Dedifferentiated amniotic fluid mesenchymal stem cell (primary cell): ENCODE results near the gene LSM10.

ENCODE experiments used
- DNase-seq: peaks from one replicate; pipeline ENCODE4 v3.0.0-alpha.2; 2016; ENCODE audit errors: extremely low spot score

Gene LSM10

GRCh38 chr1:36397378-36398230 is at the start of gene LSM10:
LSM10 (minus strand) TSS chr1:36397908; CDS start chr1:36394129, 3,779 bp downstream.
- DNase-seq = peak; percentile 97

GRCh38 chr1:36447450-36447849 is 49.7 kb upstream of the LSM10 start:
- DNase-seq = no peak

- no peak for DNase-seq
Measured at GRCh38 chr1:36446746-36447145, 49.0 kb upstream of the LSM10 start.

- no peak for DNase-seq
Measured at GRCh38 chr1:36446271-36446670, 48.6 kb upstream of the LSM10 start.

DNA sequence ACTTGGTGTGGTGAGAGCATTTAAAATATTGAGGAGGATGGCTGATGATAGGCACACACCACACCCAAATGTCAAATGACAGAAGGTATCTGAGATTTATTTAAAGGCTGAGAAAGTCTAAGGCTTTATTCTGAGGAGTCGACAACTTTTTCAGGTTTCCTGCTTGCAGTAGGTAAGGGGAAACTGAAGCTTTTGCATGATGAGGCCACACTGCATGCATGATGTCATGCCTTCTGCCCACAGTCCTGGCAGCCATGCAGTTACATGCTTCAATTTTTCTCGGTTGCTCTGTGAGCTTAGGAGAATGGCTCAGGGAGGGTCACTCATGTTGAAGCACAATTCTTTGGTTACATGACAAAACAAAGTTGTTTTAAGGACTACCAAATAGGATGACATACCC is 45.6 kb upstream of the LSM10 start:
- DNase-seq = no peak

DNA sequence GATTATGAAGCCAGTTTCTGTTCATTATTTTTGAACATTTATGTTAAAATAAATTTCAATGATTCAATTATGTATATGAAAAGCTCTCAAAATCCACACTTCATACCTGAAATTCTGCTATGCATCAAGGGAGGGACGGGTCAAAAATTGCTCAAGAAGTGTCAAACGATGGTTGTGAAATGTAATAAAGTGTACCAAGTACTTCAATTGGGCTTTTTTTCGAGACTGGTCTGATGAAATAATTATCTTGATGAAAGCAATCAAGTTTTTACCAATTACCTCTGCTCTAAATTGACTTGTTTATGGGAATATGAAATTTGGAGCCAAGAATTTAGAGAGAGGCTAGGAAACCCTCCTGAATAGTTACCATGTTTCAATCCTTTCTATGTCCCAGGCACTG is 44.6 kb upstream of the LSM10 start:
- no peak for DNase-seq

DNA sequence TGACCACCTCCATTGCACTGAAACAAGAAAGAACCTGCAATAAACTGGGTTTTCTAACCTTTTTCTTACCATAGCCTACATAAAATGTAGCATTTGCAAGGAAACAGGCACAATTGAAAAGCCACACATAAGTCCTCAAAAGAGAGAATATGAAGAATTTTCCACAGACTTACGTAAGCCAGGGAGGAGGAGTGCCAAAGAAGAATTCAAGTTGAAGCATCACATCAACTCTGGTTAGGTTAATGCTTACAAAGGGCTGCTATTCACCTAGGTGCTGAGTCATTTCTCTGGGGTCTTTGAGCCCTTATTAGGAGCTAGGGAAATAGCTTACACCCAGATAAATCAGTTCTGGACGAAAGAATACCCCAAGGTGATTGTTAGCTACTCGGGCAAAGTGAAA is 42.9 kb upstream of the LSM10 start:
- DNase-seq = no peak

DNA sequence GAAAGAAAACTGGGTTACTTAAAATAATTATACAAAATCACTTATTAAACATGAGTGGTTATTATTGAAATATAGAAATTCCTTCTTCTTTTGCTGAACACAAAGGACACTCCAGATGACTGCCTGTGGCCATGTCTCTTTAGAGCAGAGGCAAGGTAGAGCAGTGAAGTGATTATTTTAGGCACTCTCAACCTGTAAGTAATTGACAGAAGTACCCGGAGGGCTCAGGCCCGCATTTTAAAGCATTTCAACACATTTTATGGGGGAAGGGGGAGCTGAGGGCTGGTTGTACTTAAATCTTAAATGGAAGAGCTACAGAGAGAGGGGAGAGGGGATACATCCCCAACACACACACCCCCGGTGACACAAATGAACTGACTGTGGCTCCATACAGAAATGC is 42.3 kb upstream of the LSM10 start:
- no peak for DNase-seq

- no peak for DNase-seq
Measured at GRCh38 chr1:36438715-36439114, 41.0 kb upstream of the LSM10 start.

DNA sequence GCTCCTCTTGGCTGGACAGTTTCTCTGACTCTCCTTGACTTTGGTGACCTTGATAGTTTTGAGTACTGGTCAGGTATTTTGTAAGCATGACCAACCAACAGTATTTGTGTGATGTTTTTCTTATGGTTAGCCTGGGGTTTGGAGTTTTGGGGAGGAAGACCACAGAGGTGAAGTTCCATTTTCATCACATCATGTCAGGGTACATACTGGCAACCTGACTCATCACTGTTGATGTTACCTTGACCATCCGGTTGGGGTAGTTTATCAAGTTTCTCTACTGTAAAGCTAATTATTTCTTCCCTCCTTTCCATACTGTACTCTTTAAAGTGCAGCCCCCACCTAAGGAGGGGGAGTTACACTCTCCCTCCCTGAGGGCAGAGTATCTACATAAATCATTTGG is 39.1 kb upstream of the LSM10 start:
- DNase-seq = no peak

- no peak for DNase-seq
Measured at GRCh38 chr1:36433102-36433501, 35.4 kb upstream of the LSM10 start.

- no peak for DNase-seq
Measured at GRCh38 chr1:36432616-36433015, 34.9 kb upstream of the LSM10 start.

DNA sequence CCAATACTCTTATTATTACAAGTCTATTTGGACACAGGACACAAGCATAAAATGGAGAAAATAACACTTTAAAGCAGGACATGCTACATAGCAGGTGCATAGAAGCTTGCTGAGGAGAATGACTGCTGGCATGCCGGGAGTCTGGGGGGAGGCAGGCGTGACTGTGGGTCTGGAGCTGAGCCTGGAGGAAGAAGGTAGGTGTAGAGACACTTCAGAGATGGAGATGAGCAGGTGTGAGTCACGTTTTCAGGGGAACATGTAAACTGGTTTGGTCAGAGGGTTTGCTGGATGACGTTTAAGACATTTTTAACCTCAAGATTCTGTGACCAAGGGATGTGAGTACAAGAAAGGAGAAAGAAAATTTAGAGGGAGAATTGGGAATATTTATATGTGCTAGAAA is 28.1 kb upstream of the LSM10 start:
- no peak for DNase-seq

DNA sequence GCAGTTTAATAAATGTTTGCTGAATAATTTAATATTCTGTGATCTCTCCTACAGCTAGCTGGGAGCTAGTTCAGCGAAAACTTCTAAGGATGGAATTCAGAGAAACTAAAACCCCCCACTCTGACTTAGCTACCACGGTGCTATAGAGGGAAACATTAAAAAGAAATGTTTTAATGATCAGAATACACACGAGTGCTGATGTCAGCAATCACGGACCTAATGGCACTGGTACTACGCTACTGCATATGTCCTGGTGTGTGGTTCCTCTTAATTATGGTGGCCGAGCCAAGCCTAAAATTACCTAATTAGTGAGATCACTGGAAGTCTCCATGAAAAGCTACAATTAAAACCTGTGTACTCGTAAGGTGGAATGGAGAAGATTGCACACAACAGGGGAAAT is 23.9 kb upstream of the LSM10 start:
- no peak for DNase-seq

DNA sequence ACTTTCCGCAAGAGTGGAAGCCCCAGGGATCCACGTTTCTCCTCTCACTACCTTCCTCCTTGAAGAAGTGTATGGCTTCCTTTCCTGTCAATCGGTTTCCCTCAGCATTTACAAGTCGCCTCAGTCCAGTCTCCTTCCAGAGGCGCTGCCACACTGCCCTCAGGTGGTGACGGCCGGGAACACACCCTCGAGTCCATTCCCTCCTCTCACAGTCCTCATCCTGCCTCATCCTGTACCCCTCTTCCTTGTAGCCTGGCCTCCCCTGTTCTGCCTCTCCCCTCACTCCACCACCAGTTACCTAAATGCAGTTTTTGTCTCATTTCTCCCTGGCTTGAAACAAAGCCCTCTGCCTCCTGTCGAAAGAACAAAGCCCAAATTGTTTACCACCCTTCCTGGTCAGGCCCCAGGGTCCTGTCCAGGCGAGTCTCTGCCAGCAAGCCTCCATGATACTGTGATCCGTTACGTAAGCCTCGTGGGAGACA is 23.2 kb upstream of the LSM10 start:
- peak; percentile 83 for DNase-seq

DNA sequence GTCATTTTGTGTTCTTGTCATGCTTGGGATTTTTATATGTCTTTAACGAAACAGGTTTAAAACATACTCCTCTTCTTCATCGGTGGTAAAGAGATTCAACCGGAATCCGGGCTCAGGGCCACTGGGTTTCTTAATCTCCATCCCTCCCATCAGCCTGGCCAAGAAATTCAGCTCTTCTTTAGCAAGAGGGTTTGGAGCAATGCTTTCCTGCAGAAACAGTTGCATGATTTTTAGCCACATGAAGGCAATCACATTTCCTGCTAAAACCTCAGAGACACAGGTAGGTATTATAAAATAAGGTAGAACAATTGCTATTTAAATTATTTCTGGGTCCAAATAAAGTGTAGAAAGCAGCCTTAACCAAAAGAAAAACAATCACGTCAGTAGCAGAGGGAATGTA is 22.7 kb upstream of the LSM10 start:
- DNase-seq = no peak

DNA sequence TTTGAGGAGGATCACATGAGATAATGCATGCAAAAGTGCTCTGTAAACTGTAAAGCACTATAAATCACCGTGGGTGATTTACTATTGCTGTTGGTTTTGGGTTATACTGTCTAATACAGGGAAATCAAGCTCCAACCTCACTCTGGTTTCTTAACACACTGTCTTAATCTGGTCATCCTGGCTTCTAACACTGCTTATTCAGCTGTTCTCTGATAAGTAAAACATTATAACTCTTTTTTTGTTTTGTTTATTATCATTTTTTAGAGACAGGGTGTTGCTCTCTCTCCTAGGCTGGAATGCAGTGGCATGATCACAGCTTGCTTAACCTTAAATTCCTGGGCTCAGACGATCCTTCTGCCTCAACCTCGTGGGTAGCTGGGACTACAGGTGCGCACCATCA is 21.9 kb upstream of the LSM10 start:
- no peak for DNase-seq

GRCh38 chr1:36419140-36419539 is 21.4 kb upstream of the LSM10 start:
- DNase-seq = no peak

- no peak for DNase-seq
Measured at GRCh38 chr1:36417931-36418330, 20.2 kb upstream of the LSM10 start.

- DNase-seq = no peak
Measured at GRCh38 chr1:36415661-36416326, 18.1 kb upstream of the LSM10 start.

GRCh38 chr1:36414384-36414783 is 16.7 kb upstream of the LSM10 start:
- no peak for DNase-seq

- no peak for DNase-seq
Measured at GRCh38 chr1:36411674-36412648, 14.3 kb upstream of the LSM10 start.
